ENCODE data around the gene CDH13. TPM values are rescaled to one million over a fixed set of nuclear protein-coding genes. Genes with fewer than 3 reads are reported as not detected.

The CDH13 gene
- total and polyA plus RNA-seq, 2 of the 8 experiments (the other 6 are each of a cell fraction or from before 2014, with no cell fraction given): 2.3 to 2.4 TPM

DNA sequence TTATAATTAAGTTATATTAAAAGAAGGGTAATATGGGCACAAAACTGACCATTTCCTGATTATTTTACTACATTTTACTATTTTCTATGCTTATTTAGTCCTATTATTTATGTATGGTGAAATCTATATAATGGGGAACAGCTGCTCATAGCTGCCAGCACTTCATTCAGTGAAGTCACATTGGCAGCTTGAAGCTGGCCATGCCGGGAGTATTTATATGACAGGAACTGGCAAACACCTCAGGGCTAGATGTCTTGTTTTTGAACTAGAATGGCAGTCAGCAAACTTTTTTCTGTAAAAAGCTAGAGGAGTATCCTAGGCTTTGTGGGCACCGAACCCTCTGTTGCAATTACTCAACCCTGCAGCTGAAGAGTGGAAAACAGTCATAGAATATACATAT is 104.1 kb downstream of the CDH13 start:
- Histone ChIP-seq H3K9ac (replicated peaks in 1 of 4; ENCODE audit: extremely low read depth in 1 of 4, low read depth in 3 of 4, low read length in 3 of 4) (no peak overlapping the region), H3K27me3 (replicated peaks in 1 of 4; ENCODE audit: control insufficient read depth in 3 of 4, extremely low read depth in 1 of 4, insufficient read depth in 3 of 4, low read length in 3 of 4) (no peaks in the 10 kb centered on the region), H3K23me2 (ENCODE audit: low read depth, low read length) (no peaks in the 10 kb centered on the region), H2BK15ac (ENCODE audit: low read length) (no peak overlapping the region), H3K4ac (replicated peaks; ENCODE audit: insufficient read length, low read depth, low read length) (no peak overlapping the region), H3K36me3 (ENCODE audit: control insufficient read depth in 2 of 4, insufficient read depth in 4 of 4, low read length in 3 of 4) (no peaks in the 10 kb centered on the region), H2BK120ac (replicated peaks; ENCODE audit: low read depth, low read length) (no peak overlapping the region), H3K79me1 (ENCODE audit: low read depth, low read length) (no peaks in the 10 kb centered on the region), H4K20me1 (replicated peaks in 1 of 2; ENCODE audit: control insufficient read depth in 1 of 2, insufficient read depth in 2 of 2, low read length in 2 of 2) (no peaks in the 10 kb centered on the region), H2BK5ac (ENCODE audit: low read depth, low read length) (no peak overlapping the region), H3K79me2 (ENCODE audit: control insufficient read depth in 1 of 2, insufficient read depth in 2 of 2, low read length in 2 of 2) (no peaks in the 10 kb centered on the region), H3K14ac (ENCODE audit: insufficient read length) (no peak overlapping the region), H4K8ac (ENCODE audit: extremely low read depth, insufficient read depth, low read length) (no peak overlapping the region), H3K56ac (replicated peaks; ENCODE audit: insufficient read length, low read depth, low read length) (no peak overlapping the region), H2AFZ (ENCODE audit: low read length) (no peak overlapping the region), H2BK12ac (ENCODE audit: low read depth, low read length) (no peak overlapping the region), H4K91ac (replicated peaks; ENCODE audit: insufficient read length, low read length) (no peak overlapping the region), H3K18ac (ENCODE audit: extremely low read depth, low read length) (no peak overlapping the region), H2AK5ac (ENCODE audit: low read depth, low read length) (no peak overlapping the region), H3K4me1 (replicated peaks in 1 of 4; ENCODE audit: control insufficient read depth in 3 of 4, insufficient read depth in 4 of 4, low read length in 3 of 4) (no peaks in the 10 kb centered on the region), H3K4me3 (ENCODE audit: extremely low read depth in 1 of 4, insufficient read depth in 2 of 4, low read depth in 3 of 4, low read length in 4 of 4) (no peak overlapping the region), H3K27ac (ENCODE audit: low read depth, low read length) (no peak overlapping the region), H3K4me2 (ENCODE audit: insufficient read depth in 1 of 2, low read depth in 2 of 2, low read length in 2 of 2) (no peak overlapping the region), H4K5ac (ENCODE audit: insufficient read length, low read depth, low read length) (no peak overlapping the region), H2BK20ac (ENCODE audit: low read length) (no peak overlapping the region), H3K23ac (ENCODE audit: insufficient read length) (no peak overlapping the region), H3K9me3 (ENCODE audit: insufficient read depth in 2 of 2, low read depth in 1 of 2, low read length in 1 of 2) (0 out of 4 replicates have a peak, but pooled peaks cover 0 to 4% of the 10 kb centered on the region in 2 experiments)
- ChIA-PET CTCF (ENCODE audit: partially characterized antibody) (interaction anchor here (1.4 kb wide), 1 partner anchor 90 kb away, joined by 3 read pairs; no protein-coding TSS in a partner anchor), POLR2A (ENCODE audit: partially characterized antibody) (no interaction called here)
- TF ChIP-seq RAD21 (IDR thresholded peaks at IDR 0.05 in 1 of 2, conservative IDR thresholded peaks at IDR 0.05 in 1 of 2; ENCODE audit: low read depth in 2 of 2, low read length in 2 of 2) (no peak), TAF1 (IDR thresholded peaks at IDR 0.05; ENCODE audit: low read depth, low read length) (no peak), ZNF274 (IDR thresholded peaks at IDR 0.05; ENCODE audit: borderline replicate concordance, extremely low read depth, low read length) (no peak), KDM5A (IDR thresholded peaks at IDR 0.05; ENCODE audit: low read length) (no peak), SIRT6 (IDR thresholded peaks at IDR 0.05; ENCODE audit: low read length) (no peak), SAP30 (IDR thresholded peaks at IDR 0.05; ENCODE audit: insufficient read depth, insufficient replicate concordance, low read length) (no peak), FOSL1 (IDR thresholded peaks at IDR 0.05; ENCODE audit: insufficient read depth, low read depth, low read length) (no peak)
- DNase-seq (ENCODE audit: low read depth in 1 of 2, low spot score in 2 of 2) (no peak), FAIRE-seq (no peak)
- WGBS, 2 experiments (ENCODE audit: extremely low coverage in 1 of 2, insufficient coverage in 1 of 2, insufficient read length in 1 of 2, insufficient replicate concordance in 2 of 2, low coverage in 1 of 2, low lambda C conversion rate in 2 of 2, missing lambda C conversion rate in 1 of 2): 90% methylated on average over 2 of the region's 2 CpGs; no CpG with 5 or more reads in 1 of the 2 experiments
